CD4-positive, alpha-beta T cell treated with Interleukin-4 for 4 hours (primary cell): ENCODE measurements around the gene TMEM233.

Experiments
- DNase-seq: peaks from one replicate; pipeline ENCODE4 v3.0.0-alpha.2; 2020

Gene TMEM233

DNA sequence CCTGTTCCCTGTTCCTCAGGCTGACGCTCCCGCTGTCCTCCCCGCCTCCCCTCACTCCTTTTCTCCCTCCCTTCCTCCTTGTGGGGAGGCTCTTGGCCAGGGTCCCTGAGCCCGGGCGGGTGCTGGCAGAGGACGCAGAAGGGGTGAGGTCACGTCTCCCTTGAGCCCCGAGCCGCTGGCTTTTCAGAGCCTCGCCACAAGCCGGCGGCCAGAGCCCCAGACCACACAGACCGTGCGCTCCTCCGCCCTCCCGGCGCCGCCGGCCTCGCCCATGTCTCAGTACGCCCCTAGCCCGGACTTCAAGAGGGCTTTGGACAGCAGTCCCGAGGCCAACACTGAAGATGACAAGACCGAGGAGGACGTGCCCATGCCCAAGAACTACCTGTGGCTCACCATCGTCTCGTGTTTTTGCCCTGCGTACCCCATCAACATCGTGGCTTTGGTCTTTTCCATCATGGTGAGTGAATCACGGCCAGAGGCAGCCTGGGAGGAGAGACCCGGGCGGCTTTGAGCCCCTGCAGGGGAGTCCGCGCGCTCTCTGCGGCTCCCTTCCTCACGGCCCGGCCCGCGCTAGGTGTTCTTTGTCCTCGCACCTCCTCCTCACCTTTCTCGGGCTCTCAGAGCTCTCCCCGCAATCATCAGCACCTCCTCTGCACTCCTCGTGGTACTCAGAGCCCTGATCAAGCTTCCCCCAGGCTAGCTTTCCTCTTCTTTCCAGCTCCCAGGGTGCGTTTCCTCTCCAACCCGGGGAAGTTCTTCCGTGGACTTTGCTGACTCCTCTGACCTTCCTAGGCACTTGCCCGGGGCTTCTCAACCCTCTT lies at the start of gene TMEM233:
TSS of gene TMEM233 (plus strand) at position 197 of the 821 bp plus-strand sequence. CDS start at position 272, 75 bp downstream.
- no peak for DNase-seq

DNA sequence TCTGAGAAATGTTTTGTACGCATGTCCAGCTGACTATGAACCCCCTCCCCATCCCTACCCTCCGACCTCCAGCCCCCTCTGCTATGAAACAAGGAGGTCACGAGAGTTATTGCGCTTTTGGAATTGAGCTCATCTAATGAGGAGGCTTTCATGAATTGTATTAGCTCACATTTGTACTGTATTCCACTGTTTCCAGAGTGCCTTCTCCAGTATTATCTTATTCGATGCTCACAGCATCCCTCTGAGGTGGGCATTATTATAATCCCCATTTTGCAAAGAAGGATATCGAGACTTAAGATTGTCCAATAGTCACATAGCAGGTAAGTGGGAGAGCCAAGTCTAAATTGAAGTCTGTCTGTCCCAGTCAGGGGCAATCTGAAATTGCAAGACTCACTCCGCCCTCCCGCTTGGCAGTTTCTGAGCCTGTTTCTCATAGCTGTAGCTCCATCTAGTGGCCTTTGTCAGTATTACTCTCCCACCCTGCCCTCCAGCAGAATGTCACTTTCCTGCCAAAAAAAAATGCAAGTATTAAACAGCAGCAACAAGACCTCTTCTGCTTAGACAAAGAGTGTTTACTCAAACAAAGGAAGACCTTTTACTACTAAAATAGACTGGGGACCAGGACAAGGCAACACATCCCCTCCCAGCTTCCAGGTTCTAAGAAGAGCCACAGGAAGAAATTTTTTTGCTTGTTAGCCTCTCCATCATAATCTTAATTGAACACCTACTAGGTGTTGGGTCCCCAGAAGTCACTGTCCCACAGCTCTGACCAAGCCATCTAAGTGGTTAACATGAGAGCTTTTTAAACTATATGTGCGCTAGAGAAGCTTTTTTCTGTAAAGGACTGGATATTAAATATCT lies 48.6 kb upstream of the TMEM233 start:
- DNase-seq = peak; percentile 53

DNA sequence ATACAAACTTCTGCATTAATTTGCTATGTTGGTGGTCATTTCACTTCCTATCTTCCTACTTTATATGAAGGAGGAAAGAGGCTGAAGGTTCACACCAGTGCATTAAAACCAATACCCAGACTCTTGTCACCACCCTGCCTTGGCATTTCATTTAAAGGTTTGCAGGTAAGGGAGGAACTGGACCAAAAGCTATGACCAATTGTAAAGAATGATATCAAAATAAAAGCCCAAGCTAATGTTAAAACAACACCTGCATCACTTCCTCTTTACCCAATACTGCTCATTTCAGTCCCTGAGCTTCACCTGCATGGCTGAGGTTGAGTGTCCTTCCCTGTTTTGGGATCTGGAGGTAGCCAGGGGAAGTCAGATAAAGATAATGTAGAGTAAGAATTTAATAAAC lies 47.2 kb upstream of the TMEM233 start:
- no peak for DNase-seq

DNA sequence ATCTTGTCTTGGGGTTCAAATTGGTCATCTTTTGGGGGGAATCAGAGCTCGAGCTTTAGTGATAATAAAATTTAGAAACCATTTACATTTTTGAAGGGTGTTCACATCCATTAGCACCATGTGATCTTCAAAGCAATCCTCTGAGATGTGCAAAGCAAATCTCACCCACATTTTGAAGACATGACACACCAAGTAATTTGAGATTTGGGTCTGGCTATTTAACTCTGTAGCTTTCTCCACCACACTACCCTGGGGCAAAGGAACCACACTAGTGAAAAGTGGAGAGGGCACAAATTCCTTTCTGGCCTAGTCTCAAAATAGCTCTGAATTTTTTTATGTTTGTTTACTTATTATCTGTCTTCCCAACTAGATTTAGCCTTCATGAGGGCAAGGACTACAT lies 46.6 kb upstream of the TMEM233 start:
- DNase-seq = no peak

DNA sequence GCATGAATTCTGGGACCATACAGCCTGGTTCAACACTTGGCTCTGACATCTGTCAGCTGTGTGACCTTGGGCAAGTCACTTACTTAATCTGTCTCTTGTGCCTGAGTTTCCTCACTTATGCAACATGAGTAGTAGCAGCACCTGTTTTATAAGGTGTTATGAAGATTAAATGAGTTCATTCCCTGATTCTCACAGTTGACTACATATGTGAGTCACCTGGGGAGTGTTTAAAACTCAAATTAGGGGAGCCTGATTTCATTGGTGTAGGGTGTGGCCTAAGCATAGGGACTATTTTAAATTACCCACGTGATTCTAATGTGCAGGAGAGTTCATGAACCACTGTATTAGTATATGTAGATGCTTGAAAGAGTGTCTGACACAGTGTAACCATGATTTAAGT lies 36.7 kb upstream of the TMEM233 start:
- no peak for DNase-seq

DNA sequence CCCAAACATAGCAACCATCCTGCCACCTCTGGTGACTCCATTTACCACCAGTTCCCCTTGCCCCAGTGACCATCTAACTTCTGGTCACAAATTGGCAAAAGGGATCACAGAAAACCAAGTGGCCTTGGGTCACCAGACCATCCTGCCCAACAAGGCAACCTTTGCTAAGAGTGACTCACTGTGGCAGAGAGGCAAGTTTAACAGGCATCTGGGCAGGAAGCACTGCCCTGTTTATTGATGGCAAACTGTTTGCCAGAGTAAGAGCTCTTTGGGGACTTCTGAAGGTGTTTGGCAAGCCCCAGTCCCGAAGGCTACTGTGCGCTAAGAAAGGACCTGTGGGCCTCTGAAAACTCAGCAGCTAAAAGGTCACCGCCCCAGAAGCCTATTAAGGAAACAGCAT lies 28.2 kb upstream of the TMEM233 start:
- no peak for DNase-seq

DNA sequence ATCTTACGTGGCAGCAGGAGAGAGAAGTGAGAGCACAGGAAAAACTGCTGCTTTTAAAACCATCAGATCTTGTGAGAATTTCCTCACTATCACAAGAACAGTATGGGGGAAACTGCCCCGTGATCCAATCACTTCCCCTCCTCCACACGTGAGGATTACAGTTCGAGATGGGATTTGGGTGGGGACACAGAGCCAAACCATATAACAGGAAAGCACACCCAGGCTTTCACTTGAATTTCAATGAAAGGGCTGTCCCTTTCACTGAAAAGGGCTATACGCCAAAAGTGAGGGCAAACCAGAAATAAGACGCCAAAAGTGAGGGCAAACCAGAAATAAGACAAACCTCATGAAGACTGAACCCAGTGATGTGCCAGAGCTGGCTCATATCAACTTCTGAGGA lies 22.8 kb upstream of the TMEM233 start:
- DNase-seq = no peak

DNA sequence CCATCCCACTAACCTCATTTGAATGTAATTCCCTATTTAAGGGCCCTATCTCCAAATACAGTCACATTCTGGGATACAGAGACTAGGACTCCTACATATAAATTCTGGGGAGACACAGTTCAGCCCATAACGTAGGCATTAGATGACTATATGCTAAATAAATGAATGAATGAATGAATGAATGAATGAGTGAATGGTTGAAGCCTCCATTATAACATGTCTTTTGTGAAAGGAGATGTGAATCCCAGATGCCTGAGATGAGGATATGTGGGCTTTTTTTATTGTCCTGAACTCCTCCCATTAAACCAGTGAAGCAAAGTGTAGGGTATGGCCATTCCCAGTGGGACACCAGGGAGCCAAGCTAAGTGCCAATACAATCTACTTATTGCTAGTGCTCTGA lies 20.5 kb upstream of the TMEM233 start:
- DNase-seq = no peak

DNA sequence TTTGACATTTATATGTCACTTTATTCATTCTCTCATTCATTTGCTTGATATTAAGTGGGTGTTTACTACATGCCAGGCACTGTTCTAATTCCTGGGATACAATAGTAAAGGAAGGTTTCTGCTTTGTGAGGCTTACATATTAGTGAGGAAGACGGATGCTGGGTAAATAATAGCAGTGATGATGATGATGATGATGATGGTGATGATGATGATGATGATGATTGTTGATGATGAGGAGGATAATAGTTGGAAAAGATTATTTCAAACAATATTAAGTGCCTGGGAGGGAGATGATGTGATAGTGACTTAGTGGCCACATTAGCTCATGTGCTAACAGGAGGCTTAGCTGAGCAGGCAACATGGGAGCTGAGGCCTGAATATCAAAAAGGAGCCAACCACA lies 19.3 kb upstream of the TMEM233 start:
- no peak for DNase-seq

DNA sequence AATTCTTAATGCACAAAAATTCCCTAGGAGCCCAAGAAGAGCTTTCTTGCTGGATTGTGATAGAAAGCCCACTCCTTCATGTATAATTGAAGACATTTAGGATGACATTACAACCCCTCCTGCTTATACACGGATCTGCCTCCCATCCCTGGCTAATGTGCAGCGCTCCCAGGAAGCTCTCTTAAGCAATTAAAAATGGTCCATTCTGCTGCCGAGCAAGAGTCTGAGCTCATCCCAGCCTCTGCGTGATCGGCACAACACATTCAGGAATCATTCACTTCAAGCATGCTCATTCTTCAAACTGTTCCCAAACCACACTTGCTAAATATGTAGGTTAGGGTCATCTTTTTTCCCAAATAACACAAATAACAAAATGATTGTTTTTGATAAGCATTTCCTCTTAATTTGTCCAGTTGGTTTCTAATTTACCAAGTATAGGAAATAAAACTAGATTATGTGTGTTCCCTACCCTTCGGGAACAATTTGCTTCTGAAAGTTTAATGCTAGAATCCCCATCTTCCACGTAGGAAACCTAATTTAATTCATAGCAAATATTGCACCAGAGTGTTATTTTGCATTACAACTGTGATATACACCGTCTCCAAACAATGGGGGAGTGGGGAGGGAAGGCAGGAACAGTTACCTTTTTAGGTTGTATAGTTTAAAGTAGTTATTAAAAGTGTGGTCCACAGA lies 17.3 kb upstream of the TMEM233 start:
- DNase-seq = no peak

DNA sequence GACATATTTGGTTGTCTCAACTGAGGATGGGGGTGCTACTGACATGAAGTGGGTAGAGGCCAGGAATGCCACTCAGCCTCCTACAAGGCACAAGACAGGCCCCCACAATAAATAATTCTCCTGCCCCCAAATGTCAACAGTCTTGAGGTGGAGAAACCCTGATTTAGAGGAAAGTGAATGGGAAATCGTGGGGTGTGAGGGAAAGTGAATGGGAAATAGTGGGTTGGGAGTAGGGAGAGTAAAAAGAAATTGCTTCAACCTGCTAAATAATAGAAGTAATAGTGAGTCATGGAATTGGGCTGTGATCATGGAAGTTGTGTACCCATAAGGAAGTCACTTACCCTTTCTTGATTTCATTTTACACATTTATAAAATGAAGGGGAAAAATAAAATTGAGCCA lies 16.7 kb upstream of the TMEM233 start:
- no peak for DNase-seq

DNA sequence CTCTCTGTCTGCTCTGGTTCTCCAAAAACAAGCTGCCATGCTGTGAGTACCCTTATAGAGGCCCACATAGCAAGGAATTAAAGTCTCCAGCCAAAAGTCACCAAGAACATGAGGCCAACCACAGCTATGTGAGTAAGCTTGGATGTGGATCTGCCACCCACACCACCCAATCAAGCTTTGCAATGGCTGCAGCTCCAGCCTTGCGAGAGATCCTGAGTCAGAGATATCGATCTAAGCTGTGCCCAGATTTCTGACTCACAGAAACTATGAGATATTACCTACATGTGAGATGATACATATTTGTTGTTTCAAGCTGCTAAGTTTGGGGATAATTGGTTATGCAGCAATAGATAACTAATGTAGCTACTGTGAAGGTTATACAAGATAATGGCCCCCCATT lies 15.5 kb upstream of the TMEM233 start:
- DNase-seq = no peak

DNA sequence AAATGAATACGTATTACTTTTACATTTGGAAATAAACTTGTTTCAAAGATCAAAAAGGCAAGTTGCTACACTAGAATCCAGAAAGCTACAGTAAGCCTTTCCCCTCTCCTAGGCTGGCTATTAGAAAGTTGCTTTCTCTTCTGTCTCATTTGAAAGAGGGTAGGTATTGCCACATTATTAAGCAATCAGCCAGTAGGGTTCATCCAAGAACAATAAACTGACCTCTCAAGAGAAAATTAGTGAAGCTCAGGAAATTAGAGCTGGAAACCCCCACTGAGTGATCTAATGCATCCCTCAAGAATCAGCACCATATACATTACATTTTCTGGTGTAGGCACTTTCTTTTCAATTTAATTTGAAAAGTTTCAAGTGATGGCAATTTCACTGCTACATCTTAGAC lies 4.5 kb upstream of the TMEM233 start:
- DNase-seq = no peak

DNA sequence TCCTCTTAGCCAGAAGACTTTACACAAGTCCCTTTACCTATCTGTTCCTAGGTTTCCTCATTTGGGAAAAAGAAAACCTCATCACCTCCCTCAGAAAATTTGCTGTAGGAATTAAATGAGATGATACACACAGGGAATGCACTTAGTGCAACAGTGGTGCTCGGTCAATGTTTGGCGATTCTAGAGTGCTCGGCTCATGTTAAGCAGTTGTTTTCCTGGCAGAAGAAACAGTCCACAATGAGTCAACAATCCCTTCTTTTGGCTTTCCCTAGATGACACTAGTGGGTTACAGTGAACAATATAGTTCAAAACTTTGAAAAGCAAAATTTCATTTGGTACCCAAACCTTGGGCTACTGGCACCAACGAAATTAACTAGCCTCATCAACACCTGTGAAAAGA lies 3.9 kb upstream of the TMEM233 start:
- DNase-seq = no peak

DNA sequence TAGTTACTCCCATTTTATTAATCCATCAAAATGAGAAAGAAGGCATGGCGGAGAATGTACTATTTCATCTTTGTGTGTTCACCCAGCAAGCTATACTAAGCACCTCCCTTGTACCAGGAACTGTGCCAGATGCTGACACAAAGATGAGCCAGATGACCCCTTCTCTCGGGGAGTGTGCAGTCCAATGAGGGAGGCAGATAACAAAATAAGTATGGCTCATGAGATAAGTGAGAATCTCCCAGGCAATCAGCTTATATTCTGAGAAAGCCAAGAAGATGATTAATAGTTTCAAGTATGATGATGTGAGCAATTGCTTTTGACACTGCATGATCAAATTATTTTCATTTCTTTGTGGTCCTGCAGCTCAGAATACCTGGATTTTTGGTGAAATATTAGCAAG lies 1.3 kb upstream of the TMEM233 start:
- no peak for DNase-seq

DNA sequence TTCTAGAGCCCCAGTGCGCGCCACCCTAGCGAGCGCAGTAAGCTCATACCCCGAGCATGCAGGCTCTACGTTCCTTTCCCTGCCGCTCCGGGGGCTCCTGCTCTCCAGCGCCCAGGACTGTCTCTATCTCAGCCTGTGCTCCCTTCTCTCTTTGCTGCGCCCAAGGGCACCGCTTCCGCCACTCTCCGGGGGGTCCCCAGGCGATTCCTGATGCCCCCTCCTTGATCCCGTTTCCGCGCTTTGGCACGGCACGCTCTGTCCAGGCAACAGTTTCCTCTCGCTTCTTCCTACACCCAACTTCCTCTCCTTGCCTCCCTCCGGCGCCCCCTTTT lies 791 bp downstream of the TMEM233 start:
- DNase-seq = no peak

DNA sequence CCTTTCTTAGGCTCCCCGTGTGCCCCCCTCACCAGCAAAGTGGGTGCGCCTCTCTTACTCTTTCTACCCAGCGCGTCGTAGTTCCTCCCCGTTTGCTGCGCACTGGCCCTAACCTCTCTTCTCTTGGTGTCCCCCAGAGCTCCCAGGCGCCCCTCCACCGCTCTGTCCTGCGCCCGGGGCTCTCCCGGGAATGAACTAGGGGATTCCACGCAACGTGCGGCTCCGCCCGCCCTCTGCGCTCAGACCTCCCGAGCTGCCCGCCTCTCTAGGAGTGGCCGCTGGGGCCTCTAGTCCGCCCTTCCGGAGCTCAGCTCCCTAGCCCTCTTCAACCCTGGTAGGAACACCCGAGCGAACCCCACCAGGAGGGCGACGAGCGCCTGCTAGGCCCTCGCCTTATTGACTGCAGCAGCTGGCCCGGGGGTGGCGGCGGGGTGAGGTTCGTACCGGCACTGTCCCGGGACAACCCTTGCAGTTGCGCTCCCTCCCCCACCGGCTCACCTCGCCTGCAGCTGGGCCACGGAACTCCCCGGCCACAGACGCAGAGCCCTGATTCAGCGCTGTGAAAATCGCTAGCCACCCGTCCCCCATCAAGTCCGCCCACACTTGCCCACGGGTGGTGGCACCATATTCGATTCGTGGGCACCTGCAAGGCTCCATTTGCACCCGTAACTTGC lies 1.3 kb downstream of the TMEM233 start:
- no peak for DNase-seq

DNA sequence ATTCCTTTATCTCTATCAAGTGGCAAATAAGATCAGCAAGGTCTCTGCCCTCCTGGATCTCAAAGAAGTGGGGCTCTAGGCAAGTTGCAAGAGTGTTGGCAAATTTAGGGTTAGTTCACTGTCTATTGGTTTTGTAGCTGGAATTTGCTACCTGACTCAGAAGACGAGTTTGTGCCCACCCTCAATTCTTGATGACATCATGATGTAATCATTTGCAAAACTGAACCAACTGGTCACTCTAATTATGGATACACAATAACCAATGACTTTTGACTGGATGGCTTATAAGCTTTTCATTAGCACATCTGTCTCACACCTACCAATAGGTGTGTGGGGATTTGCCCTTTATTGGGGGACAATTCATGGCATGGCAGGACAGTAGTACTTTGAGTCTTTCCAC lies 4.6 kb downstream of the TMEM233 start:
- no peak for DNase-seq

DNA sequence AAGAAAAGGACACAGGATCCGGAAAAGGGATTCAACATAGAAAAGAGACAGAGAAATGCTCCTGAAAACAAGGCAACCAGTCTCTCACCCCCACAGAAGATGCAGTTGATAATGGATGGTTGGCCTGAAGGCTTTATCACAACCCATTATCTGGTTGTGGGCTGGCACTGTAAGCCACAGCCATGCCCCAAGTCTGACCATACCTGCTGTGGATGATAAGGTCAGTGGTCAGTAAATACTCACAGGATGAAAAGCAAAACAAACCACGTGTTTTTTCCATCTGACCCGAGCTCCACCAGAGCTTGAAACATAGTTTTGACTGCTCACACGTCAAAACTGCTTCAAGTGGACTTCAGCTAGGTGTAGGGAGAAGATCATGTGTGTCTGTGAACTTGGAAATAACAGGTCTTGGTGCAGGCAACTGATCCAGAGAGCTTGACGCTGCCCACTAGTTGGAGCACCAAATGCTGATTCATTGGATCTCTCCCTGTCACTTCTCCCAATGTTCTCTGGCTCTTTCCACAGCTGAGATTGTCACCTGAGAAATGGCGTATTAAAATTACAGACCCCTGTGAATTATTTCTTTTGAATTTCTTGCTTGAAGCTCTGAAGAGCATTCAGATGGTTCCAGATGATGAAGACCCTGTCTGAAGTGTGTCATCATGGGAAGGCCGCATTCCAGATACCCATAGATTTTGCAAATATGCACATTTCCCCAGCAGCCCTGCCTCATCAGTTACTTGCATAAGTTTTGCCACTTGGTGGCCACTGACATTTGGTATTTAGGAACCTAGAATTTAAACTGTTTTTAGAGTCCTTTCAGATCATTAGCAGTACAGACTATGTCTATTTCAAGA lies 8.5 kb downstream of the TMEM233 start:
- DNase-seq = no peak

DNA sequence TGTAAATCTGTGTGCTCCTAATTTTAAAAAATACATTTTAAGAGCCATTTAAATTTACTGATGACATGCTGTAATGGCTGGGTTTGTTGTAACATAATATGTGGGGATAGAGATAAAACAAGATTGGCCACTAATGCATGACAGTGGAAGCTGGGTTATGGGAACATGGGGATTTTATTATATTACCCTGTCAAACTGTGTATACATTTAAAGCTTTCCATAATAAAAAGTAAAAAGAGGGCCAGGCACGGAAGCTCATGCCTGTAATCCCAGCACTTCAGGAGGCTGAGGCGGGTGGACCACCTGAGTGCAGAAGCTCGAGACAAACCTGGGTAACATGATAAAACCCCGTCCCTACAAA lies 9.1 kb downstream of the TMEM233 start:
- DNase-seq = no peak

DNA sequence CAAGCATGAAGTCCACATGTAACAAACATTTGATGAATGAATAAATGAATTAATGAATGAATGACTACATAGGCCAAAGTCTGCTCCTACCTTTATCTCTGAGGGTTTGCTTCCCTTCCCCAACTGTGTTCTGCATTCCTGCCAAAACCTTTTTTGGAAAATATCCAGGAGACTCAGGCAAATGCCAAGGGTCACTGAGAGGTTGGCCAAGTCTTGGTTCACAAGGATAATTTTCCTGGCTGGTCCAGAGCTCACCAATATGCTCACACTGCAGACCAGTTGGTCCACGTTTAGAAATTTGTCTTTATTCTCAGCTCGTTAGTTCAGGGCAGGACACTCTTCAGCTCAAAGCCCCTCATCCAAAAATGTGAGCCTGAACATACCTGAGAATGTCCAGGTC lies 10.2 kb downstream of the TMEM233 start:
- no peak for DNase-seq

DNA sequence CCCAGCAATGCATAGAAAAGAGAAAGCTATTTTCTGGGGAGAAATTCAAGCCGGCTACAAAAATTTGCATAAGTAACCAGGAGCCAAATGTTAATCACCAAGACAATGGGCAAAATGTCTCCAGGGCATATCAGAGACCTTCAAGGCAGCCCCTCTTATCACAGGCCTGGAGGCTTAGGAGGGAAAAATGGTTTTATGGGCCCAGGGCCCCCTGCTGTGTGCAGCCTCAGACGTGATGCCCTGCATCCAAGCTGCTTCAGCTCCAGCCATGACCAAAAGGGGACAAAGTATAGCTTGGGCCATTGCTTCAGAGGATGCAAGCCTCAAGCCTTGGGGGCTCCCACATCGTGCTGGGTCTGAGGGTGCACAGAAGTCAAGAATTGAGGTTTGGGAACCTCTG lies 15.8 kb downstream of the TMEM233 start:
- no peak for DNase-seq
